CD4-positive, alpha-beta T cell treated with Interleukin-21 for 1 hour (primary cell): ENCODE measurements around the gene DAPL1.
"Not testable (repeated sequence)": the region's sequence is repeated elsewhere in the genome, so short reads cannot be mapped to it uniquely, and the experiment has no call there.

Experiments used
- DNase-seq: peaks from one replicate; pipeline ENCODE4 v3.0.0-alpha.2; 2020

DAPL1 gene

GRCh38 chr2:158823486-158824237, 28.5 kb downstream of the DAPL1 start:
- DNase-seq: no peak

- DNase-seq: no peak
Measured at GRCh38 chr2:158825021-158825420, 29.9 kb downstream of the DAPL1 start.

GRCh38 chr2:158826965-158827364, 31.8 kb downstream of the DAPL1 start:
- DNase-seq: no peak

- no peak for DNase-seq
Measured at GRCh38 chr2:158828378-158829164, 33.5 kb downstream of the DAPL1 start.

- DNase-seq: no peak
Measured at GRCh38 chr2:158829167-158829566, 34.0 kb downstream of the DAPL1 start.

- DNase-seq: no peak
Measured at GRCh38 chr2:158830201-158830600, 35.1 kb downstream of the DAPL1 start.

GRCh38 chr2:158835431-158835830, 40.3 kb downstream of the DAPL1 start:
- DNase-seq: no peak

- no peak for DNase-seq
Measured at GRCh38 chr2:158837645-158838044, 42.5 kb downstream of the DAPL1 start.

GRCh38 chr2:158841850-158842249, 46.7 kb downstream of the DAPL1 start:
- DNase-seq: no peak

GRCh38 chr2:158845444-158845843, 50.3 kb downstream of the DAPL1 start:
- DNase-seq: no peak

GRCh38 chr2:158845859-158846258, 50.7 kb downstream of the DAPL1 start:
- DNase-seq: no peak

- DNase-seq: not testable (repeated sequence)
Measured at GRCh38 chr2:158847526-158847925, 52.4 kb downstream of the DAPL1 start.

GRCh38 chr2:158848031-158848970, 53.2 kb downstream of the DAPL1 start:
- DNase-seq: not testable (repeated sequence)

GRCh38 chr2:158860179-158860578, 65.1 kb downstream of the DAPL1 start:
- DNase-seq: not testable (repeated sequence)

GRCh38 chr2:158861626-158862025, 66.5 kb downstream of the DAPL1 start:
- DNase-seq: not testable (repeated sequence)

GRCh38 chr2:158865469-158865868, 70.4 kb downstream of the DAPL1 start:
- not testable (repeated sequence) for DNase-seq
